Bronchial epithelial cell (primary cell): Measurements from ENCODE around the gene TERT. TPM values are rescaled to one million over a fixed set of nuclear protein-coding genes. Genes with fewer than 3 reads are reported as not detected.

Source experiments
- DNase-seq: peaks from one replicate; pipeline ENCODE4 v3.0.0-alpha.2; 2010; ENCODE audit warnings: low read depth
- FAIRE-seq: peaks from 2 replicates; lab custom pipeline; 2011; peaks lifted over from hg19 to GRCh38; lab: Jason Lieb, UNC
- H3K27me3 ChIP-seq: 2 replicates; pipeline ENCODE4 v1.5.1; 2011; ENCODE audit warnings: low read length; ENCODE audit not compliant: control insufficient read depth, insufficient read depth
- H3K36me3 ChIP-seq: 2 replicates; pipeline ENCODE4 v1.5.1; 2011; ENCODE audit warnings: low read length; ENCODE audit not compliant: control insufficient read depth, insufficient read depth
- H3K4me3 ChIP-seq: 2 replicates; pipeline ENCODE4 v1.5.1; 2011; ENCODE audit warnings: mild to moderate bottlenecking, low read depth, low read length, control low read depth
- CTCF ChIP-seq: IDR thresholded peaks from 2 replicates; pipeline ENCODE4 v1.5.1; 2011; ENCODE audit warnings: mild to moderate bottlenecking, moderate library complexity, low read length, control low read depth, inconsistent platforms; ENCODE audit not compliant: insufficient read depth, severe bottlenecking
- total RNA-seq: library from RNA; depleted of rRNA; stranded (reverse); fragments of >200 nt; gene quantifications from 2 replicates; pipeline ENCODE4 v1.2.1, GENCODE V29; 2014

TERT gene
- total RNA-seq, 1 donor from 2014 or later: not detected

- Histone ChIP-seq H3K36me3 (no peaks in the 10 kb centered on the region), H3K27me3 (no peaks in the 10 kb centered on the region), H3K4me3 (no peak overlapping the region)
- DNase-seq (no peak), FAIRE-seq (no peak)
- no peak for TF ChIP-seq CTCF
Observed at GRCh38 chr5:1274471-1274870, 20.4 kb downstream of the TERT start.

GRCh38 chr5:1273745-1274144 lies 21.1 kb downstream of the TERT start:
- no peak for TF ChIP-seq CTCF
- Histone ChIP-seq H3K36me3 (no peaks in the 10 kb centered on the region), H3K27me3 (no peaks in the 10 kb centered on the region), H3K4me3 (no peak overlapping the region)
- no peak for DNase-seq
- FAIRE-seq: no peak

GRCh38 chr5:1272201-1272600 lies 22.7 kb downstream of the TERT start:
- DNase-seq (no peak), FAIRE-seq (no peak)
- Histone ChIP-seq H3K4me3 (no peak overlapping the region), H3K27me3 (no peaks in the 10 kb centered on the region), H3K36me3 (no peaks in the 10 kb centered on the region)
- no peak for TF ChIP-seq CTCF

- Histone ChIP-seq H3K4me3 (no peak overlapping the region), H3K27me3 (no peaks in the 10 kb centered on the region), H3K36me3 (no peaks in the 10 kb centered on the region)
- DNase-seq (no peak), FAIRE-seq (no peak)
- TF ChIP-seq CTCF: no peak
Observed at GRCh38 chr5:1270933-1271914, 23.6 kb downstream of the TERT start.

- Histone ChIP-seq H3K27me3 (no peaks in the 10 kb centered on the region), H3K4me3 (no peak overlapping the region), H3K36me3 (no peaks in the 10 kb centered on the region)
- FAIRE-seq (no peak), DNase-seq (no peak)
- no peak for TF ChIP-seq CTCF
Observed at GRCh38 chr5:1270426-1270825, 24.4 kb downstream of the TERT start.
